GM20431 (cell line): ENCODE measurements around the gene DCDC2B.
"Not testable (repeated sequence)": the region's sequence is repeated elsewhere in the genome, so short reads cannot be mapped to it uniquely, and the experiment has no call there.

Experiments used
- in situ Hi-C: fragments of 300-500 bp; cut with MseI, MboI; formaldehyde crosslinking; loops from one replicate; pipeline ENCODE4 v1.15.0; 2020; ENCODE audit warnings: low sequenced_read_pairs; ENCODE audit not compliant: unreplicated experiment

Gene DCDC2B

DNA sequence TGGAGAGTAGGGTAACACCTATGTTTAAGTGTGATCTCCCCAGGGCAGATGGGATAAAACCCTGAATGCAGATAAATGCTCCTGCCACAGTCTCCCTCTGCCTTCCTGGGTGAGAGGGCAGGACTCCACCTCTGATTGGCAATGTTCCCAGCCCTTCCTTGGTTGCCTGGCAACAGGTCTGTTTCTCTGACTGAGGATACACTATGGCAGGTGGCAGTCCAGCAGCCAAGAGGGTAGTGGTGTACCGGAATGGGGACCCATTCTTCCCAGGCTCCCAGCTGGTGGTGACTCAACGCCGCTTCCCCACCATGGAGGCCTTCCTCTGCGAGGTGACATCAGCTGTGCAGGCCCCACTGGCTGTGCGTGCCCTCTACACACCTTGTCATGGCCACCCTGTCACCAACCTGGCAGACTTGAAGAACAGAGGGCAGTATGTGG is at the start of gene DCDC2B:
TSS of gene DCDC2B (plus strand) at position 199 of the 438 bp plus-strand sequence. CDS start at position 204, 5 bp downstream.
- in situ Hi-C loops = no loop called here

DNA sequence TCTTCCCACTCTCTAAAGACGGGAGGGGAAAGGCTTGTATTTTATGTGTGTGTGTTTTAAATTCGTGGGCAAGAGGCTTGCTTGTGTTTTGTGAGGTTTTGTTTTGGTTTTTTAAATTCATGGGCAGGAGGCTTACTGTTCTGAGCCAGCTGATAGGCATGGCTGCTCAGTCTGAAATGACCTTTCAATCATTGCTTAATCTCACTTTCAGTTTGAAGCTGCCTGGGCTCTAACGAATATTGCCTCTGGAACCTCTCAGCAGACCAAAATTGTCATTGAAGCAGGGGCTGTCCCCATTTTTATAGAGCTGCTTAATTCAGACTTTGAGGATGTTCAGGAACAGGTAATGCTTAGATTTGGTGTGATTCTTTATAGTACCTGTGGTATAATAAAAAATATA is 49.7 kb upstream of the DCDC2B start:
- in situ Hi-C loops = no loop called here

DNA sequence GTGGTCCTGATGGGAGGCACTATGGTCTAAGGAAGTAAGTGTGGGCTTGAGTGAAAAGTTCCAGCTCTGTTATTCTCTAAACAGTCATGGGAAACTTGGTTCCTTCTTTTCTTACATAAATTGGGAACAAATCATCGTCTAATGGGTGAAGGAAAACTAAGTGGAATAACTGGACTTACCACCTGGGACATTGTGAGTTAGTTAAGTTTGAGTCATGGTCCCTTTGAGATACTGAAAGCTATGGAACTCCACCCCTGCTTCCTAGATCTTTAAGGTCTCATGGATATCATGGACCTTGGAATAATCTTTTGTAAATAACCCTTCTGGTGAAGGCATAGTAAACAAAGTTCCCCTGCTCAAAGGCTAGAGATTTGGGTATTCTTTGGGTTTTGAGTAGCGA is 45.5 kb upstream of the DCDC2B start:
- in situ Hi-C loops = no loop called here

DNA sequence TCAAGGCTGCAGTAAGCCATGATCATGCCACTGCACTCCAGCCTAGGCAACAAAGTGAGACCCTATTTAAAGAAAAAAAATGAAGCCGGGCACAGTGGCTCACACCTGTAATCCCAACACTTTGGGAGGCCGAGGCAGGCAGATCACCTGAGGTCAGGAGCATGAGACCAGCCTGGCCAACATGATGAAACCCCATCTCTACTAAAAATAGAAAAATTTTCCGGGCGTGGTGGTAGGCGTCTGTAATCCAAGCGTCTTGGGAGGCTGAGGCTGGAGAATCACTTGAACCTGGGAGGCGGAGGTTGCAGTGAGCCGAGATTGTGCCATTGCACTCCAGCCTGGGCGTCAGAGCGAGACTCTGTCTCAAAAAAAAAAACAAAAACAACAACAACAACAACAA is 43.3 kb upstream of the DCDC2B start:
- in situ Hi-C loops = not testable (repeated sequence)

DNA sequence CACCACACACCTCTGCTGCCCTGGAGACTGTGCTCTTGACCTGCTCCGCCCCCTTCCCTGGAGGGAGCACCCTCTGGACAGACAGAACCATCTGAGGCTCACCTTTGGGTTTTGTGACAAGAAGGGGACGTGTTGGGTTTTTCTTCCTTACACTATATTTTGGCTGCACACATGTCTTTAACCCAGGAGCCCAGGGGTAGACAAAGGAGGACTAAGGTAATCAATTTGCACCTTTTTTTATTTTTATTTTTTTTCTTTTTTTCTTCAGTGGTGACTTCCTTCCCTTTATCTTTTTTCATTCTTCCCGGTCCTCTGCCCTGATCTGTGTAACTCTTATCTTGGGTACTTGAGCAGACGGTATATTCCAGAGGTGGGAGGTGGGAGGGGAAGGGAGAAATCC is 37.9 kb upstream of the DCDC2B start:
- in situ Hi-C loops = no loop called here

DNA sequence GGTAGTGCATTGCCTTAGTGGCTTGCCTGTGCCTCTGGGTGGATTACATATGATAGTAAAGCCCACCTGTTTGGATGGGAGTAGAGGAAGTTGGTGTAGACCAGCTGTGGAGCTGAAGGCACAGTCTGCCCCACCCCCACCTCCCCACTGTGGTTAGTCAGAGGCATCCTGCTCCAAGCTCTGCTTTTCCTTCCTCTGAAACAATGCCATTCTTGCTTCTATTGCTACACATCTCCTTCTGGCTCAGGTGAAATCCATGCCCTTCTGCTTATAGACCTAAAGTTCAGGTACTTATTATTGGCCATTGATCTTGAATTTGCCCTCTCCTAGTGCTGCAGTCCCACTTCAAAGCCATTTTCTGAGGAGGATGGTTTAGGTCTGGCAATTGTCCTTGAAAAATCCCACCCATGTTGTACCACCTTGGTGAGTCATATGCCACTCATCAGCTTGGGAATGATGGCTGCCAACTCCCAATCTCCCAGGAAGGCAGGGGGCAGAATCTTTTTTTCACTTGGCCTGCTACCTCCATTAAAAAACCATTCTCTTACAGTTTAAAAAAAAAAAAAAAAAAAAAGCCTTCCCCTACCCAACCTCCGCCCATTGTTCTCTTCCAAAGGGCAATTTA is 36.2 kb upstream of the DCDC2B start:
- in situ Hi-C loops = no loop called here

DNA sequence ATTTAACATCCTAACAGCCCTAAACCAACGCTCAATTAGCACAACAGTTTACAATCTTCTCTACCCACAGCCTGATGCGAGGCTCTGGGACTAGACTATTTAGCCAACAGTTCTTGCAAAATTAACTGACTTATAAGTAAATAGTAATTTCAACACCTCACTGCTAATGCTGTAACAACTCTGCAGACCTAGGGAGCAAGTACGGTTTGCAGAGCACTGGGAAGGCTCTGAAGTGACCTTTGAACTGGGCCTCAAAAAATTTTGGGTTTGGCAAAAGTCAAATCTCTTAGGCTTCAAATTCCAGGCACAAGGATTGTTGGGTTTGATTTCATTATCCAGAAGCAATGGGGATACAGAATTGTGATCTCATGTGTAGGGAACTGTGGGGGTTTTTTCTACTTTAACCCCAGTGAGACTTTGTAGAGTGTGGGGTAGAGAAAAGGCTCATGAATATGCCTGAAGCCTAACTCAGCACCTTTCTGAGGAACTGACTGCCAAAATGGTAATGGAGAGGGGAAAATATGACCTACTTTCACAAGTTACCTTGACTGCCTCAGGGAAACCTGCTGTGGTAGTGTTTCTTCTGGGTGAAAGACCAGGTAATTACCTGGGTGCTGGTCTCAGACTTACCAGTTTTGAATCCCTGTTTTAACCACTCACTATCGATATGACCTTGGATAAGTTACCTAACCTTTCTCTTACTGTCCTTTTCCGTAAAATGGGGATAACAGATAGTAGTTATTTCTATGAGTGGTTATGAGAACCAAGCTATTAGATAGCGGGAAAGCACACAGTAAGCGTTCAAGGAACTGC is 30.3 kb upstream of the DCDC2B start:
- in situ Hi-C loops = no loop called here

DNA sequence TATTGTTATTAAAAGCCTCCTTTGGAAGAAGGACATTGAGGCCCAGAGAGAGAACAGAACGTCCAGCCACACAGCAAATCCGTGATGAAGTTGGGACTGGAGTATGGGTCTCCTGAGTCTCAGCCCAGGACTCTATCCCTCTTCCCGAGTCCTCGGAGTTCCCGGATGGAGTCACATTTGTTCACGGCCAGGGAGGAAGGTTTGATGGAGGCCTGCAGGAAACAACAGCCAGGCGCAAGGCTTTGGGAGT is 29.8 kb upstream of the DCDC2B start:
- in situ Hi-C loops = no loop called here

DNA sequence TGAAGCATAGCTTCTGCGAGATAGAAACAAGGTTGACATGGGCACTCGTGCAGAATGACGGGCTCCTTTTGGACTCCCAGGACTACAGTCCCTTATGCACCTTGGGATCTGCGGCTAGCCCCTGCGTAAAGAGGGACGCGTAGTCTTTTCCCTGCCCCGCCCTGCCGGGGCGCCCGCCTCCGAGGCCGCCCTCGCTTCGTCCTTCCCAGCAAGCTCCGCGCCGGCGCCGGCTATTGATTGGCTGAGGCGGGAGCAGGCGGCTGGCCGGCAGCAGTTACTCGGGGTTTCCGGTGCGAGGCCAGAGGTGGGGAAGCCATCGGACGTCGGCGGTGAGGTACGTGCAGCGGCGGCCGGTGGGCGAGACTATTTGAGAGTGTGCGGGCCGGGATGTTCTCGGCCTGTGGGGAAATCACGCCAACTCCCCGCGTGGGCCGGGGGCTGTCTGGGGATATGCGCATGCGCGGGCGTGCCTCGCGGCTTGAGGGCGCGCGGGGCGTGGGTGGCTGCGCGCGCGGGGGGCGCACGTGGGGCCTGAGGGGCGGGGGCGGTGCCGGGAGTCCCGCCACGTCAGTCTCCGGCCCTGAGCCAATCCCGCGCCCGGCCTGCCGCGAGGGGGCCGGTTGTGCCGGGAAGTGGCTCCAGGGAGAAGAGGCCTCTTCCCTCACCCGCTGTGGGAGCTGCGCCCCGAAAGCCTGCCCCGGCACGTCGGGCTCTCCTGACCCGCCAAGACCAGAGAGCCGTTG is 29.3 kb upstream of the DCDC2B start, which contains the start of gene TXLNA:
TSS of gene TXLNA (plus strand) at position 233 of the 743 bp plus-strand sequence. CDS start 671 bp downstream, outside the sequence.
- in situ Hi-C loops = no loop called here

DNA sequence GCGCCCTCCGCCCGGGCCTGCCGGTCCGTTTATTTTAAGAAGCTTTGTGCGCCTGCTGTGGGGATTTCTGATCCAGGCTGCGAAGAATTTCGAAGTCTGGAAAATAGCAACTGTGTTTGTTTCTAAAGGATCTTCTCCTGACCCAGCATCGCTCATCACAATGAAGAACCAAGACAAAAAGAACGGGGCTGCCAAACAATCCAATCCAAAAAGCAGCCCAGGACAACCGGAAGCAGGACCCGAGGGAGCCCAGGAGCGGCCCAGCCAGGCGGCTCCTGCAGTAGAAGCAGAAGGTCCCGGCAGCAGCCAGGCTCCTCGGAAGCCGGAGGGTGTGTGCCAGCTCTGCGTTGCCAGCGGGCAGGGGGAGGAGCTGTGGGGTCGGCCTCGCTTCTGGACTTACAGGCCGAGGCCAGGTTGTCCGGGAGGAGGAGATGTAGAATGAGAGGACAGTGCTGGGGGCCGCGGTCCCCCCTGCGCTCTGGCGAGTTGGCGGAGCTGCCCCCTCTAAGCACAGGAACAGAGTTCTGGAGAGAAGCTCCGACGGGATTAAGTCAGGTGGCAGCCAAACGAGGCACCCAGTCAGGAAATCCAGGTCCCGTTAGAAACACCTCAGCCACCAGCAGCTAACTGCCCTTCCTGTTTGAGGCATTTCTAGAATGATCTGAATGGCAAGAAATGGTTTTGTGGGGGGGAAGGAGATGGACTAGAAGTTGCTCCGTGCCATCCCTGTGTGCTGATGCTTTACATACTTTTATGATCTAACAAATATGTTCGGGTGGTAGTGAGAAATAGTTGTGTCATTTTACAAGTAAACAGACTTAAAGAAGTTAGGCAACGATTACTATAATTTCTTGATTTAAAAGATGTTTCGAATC is 28.5 kb upstream of the DCDC2B start:
- in situ Hi-C loops = no loop called here

DNA sequence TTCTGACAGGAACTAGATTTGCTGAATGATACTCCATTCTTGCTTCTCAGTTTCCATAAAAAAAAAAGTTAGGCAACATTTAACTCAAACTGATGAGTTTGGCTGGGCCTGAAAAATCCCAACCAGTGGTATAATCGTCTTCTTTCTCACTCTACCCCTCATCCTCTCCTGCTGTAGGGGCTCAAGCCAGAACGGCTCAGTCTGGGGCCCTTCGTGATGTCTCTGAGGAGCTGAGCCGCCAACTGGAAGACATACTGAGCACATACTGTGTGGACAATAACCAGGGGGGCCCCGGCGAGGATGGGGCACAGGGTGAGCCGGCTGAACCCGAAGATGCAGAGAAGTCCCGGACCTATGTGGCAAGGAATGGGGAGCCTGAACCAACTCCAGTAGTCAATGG is 27.8 kb upstream of the DCDC2B start:
- in situ Hi-C loops = no loop called here

DNA sequence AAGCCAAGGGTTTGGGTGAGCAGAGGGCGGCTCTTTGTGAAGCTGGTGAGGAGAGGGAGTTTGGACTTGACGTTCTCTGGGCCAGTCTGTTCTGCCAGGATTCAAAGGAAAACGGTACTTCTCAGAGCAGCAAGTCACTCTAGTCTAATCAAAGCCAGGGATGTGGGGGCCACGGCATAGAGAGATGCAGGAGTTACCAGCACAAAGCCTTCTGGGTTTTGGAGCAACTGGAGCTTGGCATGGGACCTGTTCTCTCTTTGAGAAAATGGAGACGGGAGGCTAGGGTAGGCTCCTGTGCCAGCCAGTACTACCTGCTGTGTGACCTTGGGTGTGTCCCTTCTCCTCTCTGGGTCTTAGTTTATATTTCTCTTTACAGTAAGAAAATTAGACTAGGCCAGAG is 27.3 kb upstream of the DCDC2B start:
- in situ Hi-C loops = no loop called here

DNA sequence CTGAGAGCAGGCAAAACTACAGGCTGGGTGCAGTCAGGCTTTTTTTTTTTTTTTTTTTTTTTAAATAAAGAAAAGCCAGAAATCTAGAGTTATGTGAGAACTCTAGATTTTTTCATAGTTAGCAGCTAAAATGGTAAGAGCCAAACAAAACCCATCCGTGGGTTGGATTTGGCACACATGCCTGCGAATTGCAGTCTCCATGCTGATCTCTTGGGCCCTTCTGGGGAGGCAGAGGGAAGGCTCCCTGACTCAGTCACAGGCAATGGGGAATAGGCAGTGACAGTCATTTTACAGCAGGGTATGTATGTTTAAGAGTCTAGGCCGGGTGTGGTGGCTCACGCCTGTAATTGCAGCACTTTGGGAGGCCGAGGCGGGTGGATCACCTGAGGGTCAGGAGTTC is 26.8 kb upstream of the DCDC2B start:
- in situ Hi-C loops = no loop called here

DNA sequence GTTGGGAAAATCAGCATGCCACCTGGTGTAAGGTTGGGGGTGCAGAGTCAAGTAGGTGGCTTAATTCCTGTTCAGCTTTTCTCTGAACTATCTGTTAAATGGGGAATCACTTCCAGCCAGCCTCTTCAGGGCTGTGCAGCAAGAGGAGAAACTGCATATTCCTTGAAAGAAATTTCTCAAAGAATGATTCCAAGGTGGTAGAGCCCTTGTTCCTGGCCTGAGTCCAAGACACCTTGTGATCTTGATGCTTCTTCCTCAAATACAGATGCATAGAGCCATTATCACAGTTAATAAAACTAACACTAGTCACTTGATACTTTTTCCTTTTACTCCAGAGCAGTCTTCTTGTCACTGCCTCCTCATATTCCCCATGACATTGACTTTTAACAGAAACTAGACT is 24.2 kb upstream of the DCDC2B start:
- in situ Hi-C loops = no loop called here

DNA sequence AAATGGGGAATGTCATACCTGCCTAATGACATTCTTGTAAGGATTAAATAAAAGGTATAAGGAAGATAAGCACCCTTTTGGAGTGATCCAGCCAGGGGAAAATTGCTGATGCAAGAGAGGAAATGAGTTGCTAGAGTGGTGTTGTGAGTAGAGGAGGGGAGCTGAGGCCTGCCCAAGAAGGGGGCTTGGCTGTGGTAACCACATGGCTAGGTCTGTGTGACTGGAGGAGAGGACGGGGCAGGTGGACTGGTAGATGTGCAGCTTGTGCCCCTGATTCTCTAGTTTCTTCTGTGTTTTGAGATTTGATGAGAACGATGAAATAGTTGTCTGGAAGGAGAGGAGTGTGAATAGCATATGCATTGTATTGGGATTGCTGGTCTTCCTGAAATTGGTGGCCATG is 22.8 kb upstream of the DCDC2B start:
- in situ Hi-C loops = no loop called here

DNA sequence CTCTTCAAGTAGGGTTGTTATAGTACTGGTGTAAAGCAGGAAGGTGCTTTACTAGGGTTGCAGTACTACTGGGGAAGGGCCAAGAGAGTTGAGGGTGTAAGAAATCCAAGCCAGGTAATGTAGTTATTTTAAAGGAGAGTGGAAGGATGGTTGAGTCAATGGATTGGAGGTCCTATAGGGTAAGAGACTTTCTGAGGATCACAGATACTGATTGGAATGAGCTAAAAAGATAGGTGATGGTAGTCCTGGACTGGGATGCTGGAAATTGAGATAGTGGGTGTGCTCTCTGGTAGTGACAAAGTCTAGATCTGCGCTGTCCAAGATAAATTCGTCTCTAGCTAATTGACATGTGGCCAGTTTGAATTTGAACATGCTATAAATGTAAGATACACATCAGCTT is 22.4 kb upstream of the DCDC2B start:
- in situ Hi-C loops = no loop called here

DNA sequence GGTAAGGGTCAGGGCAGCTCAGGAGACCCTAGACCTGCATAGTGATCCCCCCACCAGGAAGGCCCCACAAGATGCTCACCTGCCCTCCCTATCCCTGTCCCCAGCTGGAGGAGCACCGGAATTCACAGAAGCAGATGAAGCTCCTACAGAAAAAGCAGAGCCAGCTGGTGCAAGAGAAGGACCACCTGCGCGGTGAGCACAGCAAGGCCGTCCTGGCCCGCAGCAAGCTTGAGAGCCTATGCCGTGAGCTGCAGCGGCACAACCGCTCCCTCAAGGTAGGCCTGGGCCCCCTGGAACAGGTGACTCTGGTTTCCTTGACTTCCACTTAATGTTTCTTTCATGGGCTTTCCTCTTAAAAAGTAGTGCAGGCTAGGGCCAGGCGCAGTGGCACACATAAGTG is 21.0 kb upstream of the DCDC2B start:
- in situ Hi-C loops = no loop called here

DNA sequence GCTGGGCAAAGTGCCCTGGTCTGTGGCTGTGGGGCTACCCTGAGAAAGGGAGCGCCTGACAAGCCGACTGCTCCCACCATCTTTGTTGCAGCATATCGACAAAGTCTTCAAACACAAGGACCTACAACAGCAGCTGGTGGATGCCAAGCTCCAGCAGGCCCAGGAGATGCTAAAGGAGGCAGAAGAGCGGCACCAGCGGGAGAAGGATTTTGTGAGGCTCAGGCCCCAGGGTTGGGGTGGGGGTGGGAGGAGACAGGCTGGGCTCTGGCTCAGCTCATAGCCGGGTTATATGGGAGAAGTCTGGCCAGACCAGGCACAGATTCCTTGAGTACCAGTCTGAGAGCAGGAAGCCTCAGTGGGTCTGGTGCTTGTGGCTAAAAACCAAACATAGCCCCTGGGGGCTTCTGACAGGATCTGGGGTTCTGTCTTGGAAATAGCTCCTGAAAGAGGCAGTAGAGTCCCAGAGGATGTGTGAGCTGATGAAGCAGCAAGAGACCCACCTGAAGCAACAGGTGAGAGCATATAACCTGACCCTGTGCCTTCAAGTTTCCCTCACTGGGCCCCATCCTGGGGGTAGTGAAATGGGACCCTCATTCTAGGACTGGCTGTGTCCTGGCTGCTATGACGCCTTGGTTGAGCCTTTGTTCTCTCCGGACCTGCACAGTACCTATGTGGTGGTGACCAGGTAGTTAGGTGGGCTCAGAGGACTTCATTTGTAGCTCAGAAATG is 16.5 kb upstream of the DCDC2B start:
- in situ Hi-C loops = no loop called here

DNA sequence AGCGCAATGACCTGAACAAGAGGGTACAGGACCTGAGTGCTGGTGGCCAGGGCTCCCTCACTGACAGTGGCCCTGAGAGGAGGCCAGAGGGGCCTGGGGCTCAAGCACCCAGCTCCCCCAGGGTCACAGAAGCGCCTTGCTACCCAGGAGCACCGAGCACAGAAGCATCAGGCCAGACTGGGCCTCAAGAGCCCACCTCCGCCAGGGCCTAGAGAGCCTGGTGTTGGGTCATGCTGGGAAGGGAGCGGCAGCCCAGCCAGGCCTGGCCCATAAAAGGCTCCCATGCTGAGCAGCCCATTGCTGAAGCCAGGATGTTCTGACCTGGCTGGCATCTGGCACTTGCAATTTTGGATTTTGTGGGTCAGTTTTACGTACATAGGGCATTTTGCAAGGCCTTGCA is 13.9 kb upstream of the DCDC2B start:
- in situ Hi-C loops = no loop called here

DNA sequence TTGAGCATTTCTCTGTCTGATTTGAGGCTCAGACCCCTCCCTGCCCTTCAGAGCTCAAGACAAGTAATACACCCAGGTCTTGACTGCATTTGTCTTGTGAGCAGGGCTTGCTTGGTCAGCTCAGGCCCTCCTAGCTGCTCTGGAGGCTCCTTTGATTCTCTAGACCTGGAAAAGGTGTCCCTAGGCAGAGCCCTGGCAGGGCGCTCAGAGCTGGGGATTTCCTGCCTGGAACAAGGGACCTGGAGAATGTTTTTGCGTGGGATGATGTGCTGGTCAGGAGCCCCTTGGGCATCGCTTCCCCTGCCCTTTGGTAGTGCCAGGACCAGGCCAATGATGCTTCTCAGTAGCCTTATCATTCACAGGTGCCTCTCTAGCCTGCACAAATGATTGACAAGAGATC is 13.4 kb upstream of the DCDC2B start:
- in situ Hi-C loops = no loop called here
